Measurements from ENCODE around the gene RPH3AL.

DNA sequence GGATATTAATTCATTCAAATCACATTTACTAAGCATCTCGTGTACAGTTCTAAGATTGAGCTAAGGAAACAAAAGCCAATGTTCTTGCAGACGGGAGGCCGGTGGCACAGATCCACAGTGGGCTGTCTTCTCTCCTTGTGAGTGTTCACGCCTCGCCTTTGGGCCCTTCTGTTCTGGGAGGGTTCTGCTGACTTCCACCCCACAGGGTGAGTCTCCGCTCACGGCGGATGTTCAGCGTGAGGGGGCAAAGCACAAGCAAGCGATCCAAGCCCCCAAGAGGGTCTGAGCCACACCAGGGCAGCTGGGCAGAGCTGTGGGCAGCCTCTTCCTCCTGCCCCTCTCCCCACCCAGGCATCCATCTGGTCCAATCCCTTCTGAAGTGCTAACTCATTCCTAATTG, 86.9 kb downstream of the RPH3AL start:
- TF ChIP-seq, protein P1, sequence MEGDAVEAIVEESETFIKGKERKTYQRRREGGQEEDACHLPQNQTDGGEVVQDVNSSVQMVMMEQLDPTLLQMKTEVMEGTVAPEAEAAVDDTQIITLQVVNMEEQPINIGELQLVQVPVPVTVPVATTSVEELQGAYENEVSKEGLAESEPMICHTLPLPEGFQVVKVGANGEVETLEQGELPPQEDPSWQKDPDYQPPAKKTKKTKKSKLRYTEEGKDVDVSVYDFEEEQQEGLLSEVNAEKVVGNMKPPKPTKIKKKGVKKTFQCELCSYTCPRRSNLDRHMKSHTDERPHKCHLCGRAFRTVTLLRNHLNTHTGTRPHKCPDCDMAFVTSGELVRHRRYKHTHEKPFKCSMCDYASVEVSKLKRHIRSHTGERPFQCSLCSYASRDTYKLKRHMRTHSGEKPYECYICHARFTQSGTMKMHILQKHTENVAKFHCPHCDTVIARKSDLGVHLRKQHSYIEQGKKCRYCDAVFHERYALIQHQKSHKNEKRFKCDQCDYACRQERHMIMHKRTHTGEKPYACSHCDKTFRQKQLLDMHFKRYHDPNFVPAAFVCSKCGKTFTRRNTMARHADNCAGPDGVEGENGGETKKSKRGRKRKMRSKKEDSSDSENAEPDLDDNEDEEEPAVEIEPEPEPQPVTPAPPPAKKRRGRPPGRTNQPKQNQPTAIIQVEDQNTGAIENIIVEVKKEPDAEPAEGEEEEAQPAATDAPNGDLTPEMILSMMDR (IDR thresholded peaks at IDR 0.05) = no peak
- TF ChIP-seq POLR2A (IDR thresholded peaks at IDR 0.05) (no peak), EP300 (IDR thresholded peaks at IDR 0.05) (no peak)

All from ovary (tissue), 3 donors.